Endothelial cell (in vitro differentiated cells): ENCODE data around the gene HLA-DQB1. TPM values are rescaled to one million over a fixed set of nuclear protein-coding genes. Genes with fewer than 3 reads are reported as not detected.
"Not testable (repeated sequence)": the region's sequence is repeated elsewhere in the genome, so short reads cannot be mapped to it uniquely, and the experiment has no call there.

Source experiments
- DNase-seq: peaks from one replicate; pipeline ENCODE4 v3.0.0; 2021; ENCODE audit warnings: low spot score
- H3K27ac Mint-ChIP-seq: one replicate; pipeline ENCODE4 v1.8.0; 2021; ENCODE audit warnings: mixed read lengths, inconsistent platforms; ENCODE audit not compliant: unreplicated experiment
- H3K27me3 Mint-ChIP-seq: one replicate; pipeline ENCODE4 v1.8.0; 2021; ENCODE audit warnings: mild to moderate bottlenecking, moderate library complexity, mixed read lengths, inconsistent platforms; ENCODE audit not compliant: unreplicated experiment
- H3K36me3 Mint-ChIP-seq: one replicate; pipeline ENCODE4 v1.8.0; 2021; ENCODE audit warnings: mild to moderate bottlenecking, low read depth, mixed read lengths, inconsistent platforms; ENCODE audit not compliant: unreplicated experiment
- H3K4me1 Mint-ChIP-seq: one replicate; pipeline ENCODE4 v1.8.0; 2021; ENCODE audit warnings: mild to moderate bottlenecking, mixed read lengths, inconsistent platforms; ENCODE audit not compliant: unreplicated experiment
- H3K4me3 Mint-ChIP-seq: one replicate; pipeline ENCODE4 v1.8.0; 2021; ENCODE audit warnings: mild to moderate bottlenecking, mixed read lengths, inconsistent platforms; ENCODE audit not compliant: unreplicated experiment
- H3K9me3 Mint-ChIP-seq: one replicate; pipeline ENCODE4 v1.8.0; 2021; ENCODE audit warnings: mixed read lengths, inconsistent platforms; ENCODE audit not compliant: unreplicated experiment
- CTCF ChIP-seq: fragments of 200-600 bp; sonication (generic); IDR thresholded peaks from one replicate; pipeline ENCODE4 v1.5.0; 2021; ENCODE audit warnings: antibody characterized with exemption; ENCODE audit not compliant: unreplicated experiment
- total RNA-seq: library from RNA; stranded (reverse); fragmentation: NEBNext Ultra II Directional; extraction: Animal tissue kit (Norgen Biotek cat#: 25700); gene quantifications from one replicate; pipeline ENCODE4 v1.2.1, GENCODE V29; 2021; ENCODE audit not compliant: unreplicated experiment

Gene HLA-DQB1
- total RNA-seq, 1 donor from 2014 or later: 22.0 TPM

- H3K27ac Mint-ChIP-seq: no peak overlapping the region
- no peak for TF ChIP-seq CTCF
- no peaks in the 10 kb centered on the region for H3K27me3 Mint-ChIP-seq
- no peak for DNase-seq
- H3K4me3 Mint-ChIP-seq: no peak overlapping the region
- no peaks in the 10 kb centered on the region for H3K4me1 Mint-ChIP-seq
- no peaks in the 10 kb centered on the region for H3K9me3 Mint-ChIP-seq
- no peaks in the 10 kb centered on the region for H3K36me3 Mint-ChIP-seq
Measured at GRCh38 chr6:32684246-32684645, 17.8 kb upstream of the HLA-DQB1 start.

- Mint-ChIP-seq H3K27ac (no peak overlapping the region), H3K9me3 (no peaks in the 10 kb centered on the region)
Measured at GRCh38 chr6:32680055-32680454, 13.6 kb upstream of the HLA-DQB1 start.

GRCh38 chr6:32679492-32679891 is 13.0 kb upstream of the HLA-DQB1 start:
- Mint-ChIP-seq H3K27ac (no peak overlapping the region), H3K9me3 (no peaks in the 10 kb centered on the region), H3K27me3 (no peaks in the 10 kb centered on the region), H3K36me3 (no peaks in the 10 kb centered on the region), H3K4me1 (no peaks in the 10 kb centered on the region), H3K4me3 (no peak overlapping the region)
- no peak for DNase-seq
- TF ChIP-seq CTCF: no peak

More at GRCh38 chr6:32680055-32680454, 13.6 kb upstream of the HLA-DQB1 start:
- no peak overlapping the region for H3K4me3 Mint-ChIP-seq
- no peaks in the 10 kb centered on the region for H3K36me3 Mint-ChIP-seq
- no peak for DNase-seq
- H3K4me1 Mint-ChIP-seq: no peaks in the 10 kb centered on the region
- no peak for TF ChIP-seq CTCF
- H3K27me3 Mint-ChIP-seq: no peaks in the 10 kb centered on the region

- not testable (repeated sequence) for H3K27me3 Mint-ChIP-seq, H3K4me3 Mint-ChIP-seq
Measured at GRCh38 chr6:32674123-32674522, 7.7 kb upstream of the HLA-DQB1 start.

GRCh38 chr6:32671908-32672307 is 5.5 kb upstream of the HLA-DQB1 start:
- not testable (repeated sequence) for H3K4me1 Mint-ChIP-seq, H3K9me3 Mint-ChIP-seq, H3K27ac Mint-ChIP-seq, H3K4me3 Mint-ChIP-seq, H3K27me3 Mint-ChIP-seq, H3K36me3 Mint-ChIP-seq, DNase-seq

More at GRCh38 chr6:32674123-32674522, 7.7 kb upstream of the HLA-DQB1 start:
- not testable (repeated sequence) for DNase-seq, H3K27ac Mint-ChIP-seq, H3K9me3 Mint-ChIP-seq, H3K36me3 Mint-ChIP-seq, H3K4me1 Mint-ChIP-seq

GRCh38 chr6:32669893-32670292 is 3.4 kb upstream of the HLA-DQB1 start:
- no peak for DNase-seq
- no peak overlapping the region for H3K4me3 Mint-ChIP-seq
- H3K36me3 Mint-ChIP-seq: no peaks in the 10 kb centered on the region
- no peaks in the 10 kb centered on the region for H3K9me3 Mint-ChIP-seq
- no peak for TF ChIP-seq CTCF
- H3K27me3 Mint-ChIP-seq: no peaks in the 10 kb centered on the region
- no peak overlapping the region for H3K27ac Mint-ChIP-seq
- peaks cover 5% of the 10 kb centered on the region for H3K4me1 Mint-ChIP-seq
